Esophagus muscularis mucosa (tissue), 4 donors: ENCODE data around the gene TRIM2. TPM values are rescaled to one million over a fixed set of nuclear protein-coding genes. Genes with fewer than 3 reads are reported as not detected.

Experiments used
- DNase-seq: peaks from one replicate; pipeline ENCODE4 v3.0.0-alpha.2; 2017; ENCODE audit errors: extremely low spot score
- H3K27ac ChIP-seq, 4 donors: fragments of 200-600 bp; sonication (generic); replicated peaks in 1 of 4; 1 replicate in 3 of 4; 2 replicates in 1 of 4; pipeline ENCODE4 v1.5.1; 2016 to 2019; ENCODE audit warnings: mild to moderate bottlenecking in 1 of 4
- H3K27me3 ChIP-seq, 4 donors: fragments of 200-600 bp; sonication (generic); one replicate each; pipeline versions ENCODE4 v1.5.1 to v1.6.0; 2016 to 2019
- H3K36me3 ChIP-seq, 4 donors: fragments of 200-600 bp; sonication (generic); one replicate each; pipeline ENCODE4 v1.5.1; 2016 to 2019
- H3K4me1 ChIP-seq, 4 donors: fragments of 200-600 bp; sonication (generic); one replicate each; pipeline ENCODE4 v1.5.1; 2016 to 2019
- H3K4me3 ChIP-seq, 4 donors: fragments of 200-600 bp; sonication (generic); 1 replicate in 2 of 4; 2 replicates in 2 of 4; pipeline ENCODE4 v1.5.1; 2016 to 2019; ENCODE audit warnings: mild to moderate bottlenecking in 4 of 4, moderate library complexity in 1 of 4
- H3K9me3 ChIP-seq, 4 donors: fragments of 200-600 bp; sonication (generic); 1 replicate in 3 of 4; 2 replicates in 1 of 4; pipeline ENCODE4 v1.5.1; 2016 to 2019
- CTCF ChIP-seq, 3 experiments: fragments of 200-600 bp in 2 of 3; fragments of 450-650 bp in 1 of 3; sonication (generic) in 2 of 3; IDR thresholded peaks; one replicate each; pipeline ENCODE4 v1.5.1; 2017 to 2019; ENCODE audit warnings: antibody characterized with exemption in 3 of 3, mild to moderate bottlenecking in 2 of 3, moderate library complexity in 1 of 3
- EP300 ChIP-seq: sonication (generic); formaldehyde crosslinking; IDR thresholded peaks from one replicate; pipeline ENCODE4 v1.6.1; 2017; ENCODE audit warnings: antibody characterized with exemption
- POLR2A ChIP-seq: fragments of 450-650 bp; IDR thresholded peaks from one replicate; pipeline ENCODE4 v1.6.1; 2017; ENCODE audit warnings: antibody characterized with exemption, moderate library complexity, mild to moderate bottlenecking, low read depth
- POLR2AphosphoS5 ChIP-seq, 2 donors: sonication (generic); formaldehyde crosslinking; IDR thresholded peaks; one replicate each; pipeline ENCODE4 v1.6.1; 2017; ENCODE audit warnings: antibody characterized with exemption in 2 of 2
- WGBS: methylation state at CpG from one replicate; pipeline ENCODE4 v1.1.5; 2018; 5-methylcytosine and 5-hydroxymethylcytosine counted together
- intact Hi-C: fragments of 100-400 bp; cut with DNase I; formaldehyde crosslinking; loops from one replicate; pipeline ENCODE4 v1.15.1; 2023
- total RNA-seq, 4 donors: library from RNA; depleted of rRNA; stranded (reverse); fragments of >200 nt; gene quantifications; one replicate each; pipeline versions ENCODE4 v1.1.0 to v1.2.1, GENCODE V29; 2016

The TRIM2 gene
- total RNA-seq, 4 donors from 2014 or later, result 28.3 to 36.9 (median 30.4) TPM

GRCh38 chr4:153345012-153345981 is 141.1 kb downstream of the TRIM2 start:
- no peak for TF ChIP-seq POLR2A
- no peak for TF ChIP-seq EP300
- TF ChIP-seq POLR2AphosphoS5 (IDR thresholded peaks at IDR 0.05), result no peak
- no peak for TF ChIP-seq CTCF (IDR thresholded peaks at IDR 0.05)
- no peaks in the 10 kb centered on the region for H3K27me3 ChIP-seq
- no peaks in the 10 kb centered on the region for H3K36me3 ChIP-seq
- peaks cover 13 to 20% (median 16%) of the 10 kb centered on the region in 4 donors for H3K4me1 ChIP-seq
- intact Hi-C loops, result loop anchor here (10.0 kb wide), 1 partner anchor 120 kb away; the partner anchor contains the start of gene TMEM131L
- WGBS, result under 1% methylated on average over 31 of the region's 44 CpGs
- H3K4me3 ChIP-seq, result peak overlapping the region; percentile 82 to 94 (median 94)
- peak overlapping the region in 3 of 4 donors; percentile 48 to 65 (median 60) for H3K27ac ChIP-seq
- no peaks in the 10 kb centered on the region for H3K9me3 ChIP-seq
- no peak for DNase-seq

GRCh38 chr4:153346031-153346430 is 141.8 kb downstream of the TRIM2 start:
- 63% methylated on average over 2 of the region's 2 CpGs for WGBS
- H3K9me3 ChIP-seq, result no peaks in the 10 kb centered on the region
- TF ChIP-seq CTCF (IDR thresholded peaks at IDR 0.05), result no peak
- no peak for TF ChIP-seq POLR2A
- no peak for TF ChIP-seq EP300
- no peak for TF ChIP-seq POLR2AphosphoS5 (IDR thresholded peaks at IDR 0.05)
- H3K27me3 ChIP-seq, result no peaks in the 10 kb centered on the region
- no peak for DNase-seq
- no peak overlapping the region for H3K27ac ChIP-seq
- intact Hi-C loops, result loop anchor here (10.0 kb wide), 1 partner anchor 119 kb away; the partner anchor contains the start of gene TMEM131L
- peak overlapping the region in 1 of 4 donors; percentile 82 for H3K4me3 ChIP-seq
- H3K36me3 ChIP-seq, result no peaks in the 10 kb centered on the region
- H3K4me1 ChIP-seq, result peaks cover 13 to 20% (median 16%) of the 10 kb centered on the region in 4 donors

- Histone ChIP-seq H3K27me3 (no peaks in the 10 kb centered on the region), H3K36me3 (no peaks in the 10 kb centered on the region), H3K4me1 (peaks cover 13 to 20% (median 16%) of the 10 kb centered on the region in 4 donors), H3K27ac (no peak overlapping the region), H3K9me3 (no peaks in the 10 kb centered on the region), H3K4me3 (no peak overlapping the region)
- intact Hi-C loops, result loop anchor here (10.0 kb wide), 1 partner anchor 118 kb away; the partner anchor contains the start of gene TMEM131L
- no peak for TF ChIP-seq POLR2AphosphoS5 (IDR thresholded peaks at IDR 0.05)
- TF ChIP-seq POLR2A, result no peak
- peak in 1 of 3 experiments; percentile 5 for TF ChIP-seq CTCF (IDR thresholded peaks at IDR 0.05)
- TF ChIP-seq EP300, result no peak
- DNase-seq, result no peak
- 69% methylated on average over 5 of the region's 5 CpGs for WGBS
Observed at GRCh38 chr4:153346563-153346962, 142.3 kb downstream of the TRIM2 start.

- Histone ChIP-seq H3K4me1 (peaks cover 12 to 20% (median 16%) of the 10 kb centered on the region in 4 donors), H3K9me3 (no peaks in the 10 kb centered on the region), H3K27ac (no peak overlapping the region), H3K27me3 (no peaks in the 10 kb centered on the region), H3K4me3 (no peak overlapping the region), H3K36me3 (no peaks in the 10 kb centered on the region)
- TF ChIP-seq CTCF (IDR thresholded peaks at IDR 0.05) (no peak), EP300 (no peak), POLR2A (no peak), POLR2AphosphoS5 (IDR thresholded peaks at IDR 0.05) (no peak)
- DNase-seq, result no peak
- intact Hi-C loops, result loop anchor here (10.0 kb wide), 1 partner anchor 118 kb away; the partner anchor contains the start of gene TMEM131L
Observed at GRCh38 chr4:153347117-153347516, 142.9 kb downstream of the TRIM2 start.
